Esophagus squamous epithelium (tissue), 5 donors: ENCODE measurements around the gene POLR2I. TPM values are rescaled to one million over a fixed set of nuclear protein-coding genes. Genes with fewer than 3 reads are reported as not detected.
A peak's percentile ranks its signal among the peaks of the same experiment; 100 is the strongest.

Experiments used
- DNase-seq: peaks from one replicate; lab custom pipeline; 2025; lab: John Stamatoyannopoulos, UW
- H3K27ac ChIP-seq, 4 donors: fragments of 200-600 bp; sonication (generic); one replicate each; pipeline ENCODE4 v1.5.1; 2016 to 2019; ENCODE audit warnings: mild to moderate bottlenecking in 1 of 4
- H3K27me3 ChIP-seq, 4 donors: fragments of 200-600 bp; sonication (generic); 1 replicate in 3 of 4; 2 replicates in 1 of 4; pipeline versions ENCODE4 v1.5.1 to v1.6.0; 2017 to 2021; ENCODE audit warnings: antibody characterized with exemption in 1 of 4
- H3K36me3 ChIP-seq, 3 donors: fragments of 200-600 bp; sonication (generic); one replicate each; pipeline ENCODE4 v1.5.1; 2016 to 2019
- H3K4me1 ChIP-seq, 3 donors: fragments of 200-600 bp; sonication (generic); one replicate each; pipeline ENCODE4 v1.5.1; 2017 to 2019
- H3K4me3 ChIP-seq, 4 donors: fragments of 200-600 bp; sonication (generic); 1 replicate in 3 of 4; 2 replicates in 1 of 4; pipeline ENCODE4 v1.5.1; 2016 to 2019; ENCODE audit warnings: mild to moderate bottlenecking in 2 of 4, moderate library complexity in 1 of 4
- H3K9me3 ChIP-seq, 3 donors: fragments of 200-600 bp; sonication (generic); one replicate each; pipeline ENCODE4 v1.5.1; 2016 to 2019
- POLR2A ChIP-seq, 4 donors: fragments of 450-650 bp; IDR thresholded peaks; one replicate each; pipeline ENCODE4 v1.6.1; 2017; ENCODE audit warnings: antibody characterized with exemption in 4 of 4, mild to moderate bottlenecking in 4 of 4, moderate library complexity in 3 of 4
- WGBS, 2 donors: methylation state at CpG; one replicate each; pipeline ENCODE4 v1.1.5; 2018; 5-methylcytosine and 5-hydroxymethylcytosine counted together
- intact Hi-C: fragments of 100-400 bp; cut with DNase I; formaldehyde crosslinking; loops from one replicate; pipeline ENCODE4 v1.15.0; 2022
- total RNA-seq, 4 donors: library from RNA; depleted of rRNA; stranded (reverse); fragments of >200 nt; gene quantifications; one replicate each; pipeline ENCODE4 v1.1.0, GENCODE V29; 2016
- TF ChIP-seq, protein P1 (sequence below), 6 experiments: fragments of 450-650 bp in 4 of 6; fragments of 200-600 bp in 2 of 6; sonication (generic) in 2 of 6; IDR thresholded peaks; one replicate each; pipeline ENCODE4 v1.5.1; 2016 to 2019; ENCODE audit warnings: antibody characterized with exemption in 6 of 6, mild to moderate bottlenecking in 4 of 6, moderate library complexity in 4 of 6
- donor health status: DM: yes; HTN: yes; CAD: no.

POLR2I gene
- total RNA-seq, 4 donors from 2014 or later, result 41.7 to 58.0 (median 47.6) TPM

- 38 to 72% methylated on average over 4 to 7 of the region's 13 CpGs for WGBS, 2 donors
- intact Hi-C loops, result no loop called here
- Histone ChIP-seq H3K9me3 (no peaks in the 10 kb centered on the region), H3K36me3 (no peaks in the 10 kb centered on the region), H3K27ac (peak overlapping the region in 1 of 4 donors; percentile 52), H3K4me3 (no peak overlapping the region), H3K4me1 (peaks cover 0 to 12% (median 0%) of the 10 kb centered on the region in 3 donors), H3K27me3 (no peaks in the 10 kb centered on the region)
- TF ChIP-seq, protein P1, sequence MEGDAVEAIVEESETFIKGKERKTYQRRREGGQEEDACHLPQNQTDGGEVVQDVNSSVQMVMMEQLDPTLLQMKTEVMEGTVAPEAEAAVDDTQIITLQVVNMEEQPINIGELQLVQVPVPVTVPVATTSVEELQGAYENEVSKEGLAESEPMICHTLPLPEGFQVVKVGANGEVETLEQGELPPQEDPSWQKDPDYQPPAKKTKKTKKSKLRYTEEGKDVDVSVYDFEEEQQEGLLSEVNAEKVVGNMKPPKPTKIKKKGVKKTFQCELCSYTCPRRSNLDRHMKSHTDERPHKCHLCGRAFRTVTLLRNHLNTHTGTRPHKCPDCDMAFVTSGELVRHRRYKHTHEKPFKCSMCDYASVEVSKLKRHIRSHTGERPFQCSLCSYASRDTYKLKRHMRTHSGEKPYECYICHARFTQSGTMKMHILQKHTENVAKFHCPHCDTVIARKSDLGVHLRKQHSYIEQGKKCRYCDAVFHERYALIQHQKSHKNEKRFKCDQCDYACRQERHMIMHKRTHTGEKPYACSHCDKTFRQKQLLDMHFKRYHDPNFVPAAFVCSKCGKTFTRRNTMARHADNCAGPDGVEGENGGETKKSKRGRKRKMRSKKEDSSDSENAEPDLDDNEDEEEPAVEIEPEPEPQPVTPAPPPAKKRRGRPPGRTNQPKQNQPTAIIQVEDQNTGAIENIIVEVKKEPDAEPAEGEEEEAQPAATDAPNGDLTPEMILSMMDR (IDR thresholded peaks at IDR 0.05), result no peak
- TF ChIP-seq POLR2A (IDR thresholded peaks at IDR 0.05), result no peak
- DNase-seq, result no peak
These were observed 23.6 kb downstream of the POLR2I start for GRCh38 chr19:36090910-36091695.

DNA sequence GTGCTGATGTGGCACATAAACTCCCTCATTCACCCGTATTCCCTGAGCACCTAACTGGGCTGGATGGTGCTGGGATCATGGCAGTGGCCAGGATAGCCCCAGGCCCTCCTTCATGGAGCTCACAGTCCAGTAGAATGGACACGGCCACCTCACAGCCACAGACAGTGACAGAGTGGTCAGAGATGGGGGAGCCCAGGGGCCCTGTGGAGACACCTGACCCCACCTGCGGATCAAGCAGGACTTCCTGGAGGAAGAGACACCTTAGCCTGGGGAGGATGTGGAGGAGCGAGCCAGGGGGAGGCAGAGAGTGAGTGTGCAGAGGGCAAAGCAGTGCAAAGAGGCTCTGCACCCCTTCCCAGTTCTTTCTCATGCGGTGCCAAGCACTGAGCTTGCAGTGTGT is 24.8 kb downstream of the POLR2I start:
- WGBS, 2 donors, result 92 to 96% methylated on average over 3 to 4 of the region's 5 CpGs
- Histone ChIP-seq H3K4me3 (no peak overlapping the region), H3K9me3 (no peaks in the 10 kb centered on the region), H3K27me3 (no peaks in the 10 kb centered on the region), H3K36me3 (no peaks in the 10 kb centered on the region), H3K4me1 (peaks cover 0 to 12% (median 0%) of the 10 kb centered on the region in 3 donors), H3K27ac (no peak overlapping the region)
- no peak for DNase-seq
- no peak for TF ChIP-seq POLR2A (IDR thresholded peaks at IDR 0.05)
- TF ChIP-seq, protein P1 (IDR thresholded peaks at IDR 0.05), result no peak
- intact Hi-C loops, result no loop called here

- H3K27me3 ChIP-seq, result no peaks in the 10 kb centered on the region
- DNase-seq, result no peak
- H3K27ac ChIP-seq, result no peak overlapping the region
- intact Hi-C loops, result no loop called here
- WGBS, 2 donors, result 93 to 98% methylated on average over 2 to 7 of the region's 9 CpGs
- peaks cover 0 to 12% (median 3%) of the 10 kb centered on the region in 3 donors for H3K4me1 ChIP-seq
- TF ChIP-seq POLR2A (IDR thresholded peaks at IDR 0.05), result no peak
- TF ChIP-seq, protein P1 (IDR thresholded peaks at IDR 0.05), result no peak
- no peaks in the 10 kb centered on the region for H3K9me3 ChIP-seq
- H3K4me3 ChIP-seq, result no peak overlapping the region
- no peaks in the 10 kb centered on the region for H3K36me3 ChIP-seq
These were observed 28.3 kb downstream of the POLR2I start for GRCh38 chr19:36086326-36086725.

DNA sequence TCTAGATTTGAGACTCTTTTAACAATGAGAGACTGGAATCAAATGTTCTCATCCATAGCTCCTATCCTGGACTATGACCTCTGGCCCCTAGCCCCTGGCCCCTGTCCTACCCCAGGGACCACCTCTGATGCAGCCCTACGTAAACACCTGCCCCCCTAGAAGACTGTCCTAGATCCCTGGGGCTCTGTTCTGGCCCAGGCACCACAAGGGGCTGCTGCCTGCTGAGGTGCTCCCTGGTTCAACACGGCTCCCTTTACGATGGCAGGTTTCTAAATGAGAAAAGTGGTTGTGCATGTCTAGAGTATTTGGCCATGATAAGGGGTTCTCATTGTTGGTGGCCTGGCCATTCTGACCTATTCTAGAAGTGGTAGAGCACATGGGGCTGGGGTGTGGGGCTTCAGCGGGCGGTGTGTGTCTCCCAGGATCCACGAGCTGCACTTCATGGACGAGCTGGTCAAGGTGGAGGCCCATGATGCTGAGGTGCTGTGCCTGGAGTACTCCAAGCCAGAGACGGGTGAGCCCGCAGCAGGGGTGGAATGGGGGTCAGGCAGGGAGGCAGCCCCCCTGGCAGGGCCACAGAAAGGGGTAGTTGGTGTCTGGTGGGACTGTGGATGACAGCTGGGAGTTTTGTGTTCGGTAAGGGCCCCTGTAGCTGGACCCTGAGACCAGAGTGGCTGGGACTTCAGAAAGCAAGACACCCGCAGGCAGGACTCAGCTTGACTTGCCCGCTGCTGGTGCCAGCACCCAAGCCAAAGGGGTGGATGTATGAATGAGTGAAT is 30.3 kb downstream of the POLR2I start:
- intact Hi-C loops, result no loop called here
- H3K4me1 ChIP-seq, result peaks cover 0 to 10% (median 3%) of the 10 kb centered on the region in 3 donors
- no peak for TF ChIP-seq POLR2A (IDR thresholded peaks at IDR 0.05)
- TF ChIP-seq, protein P1 (IDR thresholded peaks at IDR 0.05), result no peak
- no peaks in the 10 kb centered on the region for H3K27me3 ChIP-seq
- no peak overlapping the region for H3K27ac ChIP-seq
- no peak for DNase-seq
- H3K36me3 ChIP-seq, result no peaks in the 10 kb centered on the region
- H3K4me3 ChIP-seq, result no peak overlapping the region
- no peaks in the 10 kb centered on the region for H3K9me3 ChIP-seq
- WGBS, 2 donors, result 90 to 100% methylated on average over 3 to 8 of the region's 12 CpGs

GRCh38 chr19:36082916-36083315 is 31.8 kb downstream of the POLR2I start:
- no peaks in the 10 kb centered on the region for H3K36me3 ChIP-seq
- WGBS, 2 donors, result 89 to 93% methylated on average over 10 to 11 of the region's 13 CpGs
- no peaks in the 10 kb centered on the region for H3K9me3 ChIP-seq
- intact Hi-C loops, result no loop called here
- peaks cover 0 to 10% (median 3%) of the 10 kb centered on the region in 3 donors for H3K4me1 ChIP-seq
- H3K4me3 ChIP-seq, result no peak overlapping the region
- H3K27ac ChIP-seq, result no peak overlapping the region
- DNase-seq, result no peak
- H3K27me3 ChIP-seq, result no peaks in the 10 kb centered on the region
- no peak for TF ChIP-seq POLR2A (IDR thresholded peaks at IDR 0.05)
- TF ChIP-seq, protein P1 (IDR thresholded peaks at IDR 0.05), result no peak
